Amniotic epithelial cell (primary cell): ENCODE results near the gene TAF4B.
A peak's percentile ranks its signal among the peaks of the same experiment; 100 is the strongest.
"Not testable (repeated sequence)": the region's sequence is repeated elsewhere in the genome, so short reads cannot be mapped to it uniquely, and the experiment has no call there.

Experiments
- DNase-seq: peaks from one replicate; pipeline ENCODE4 v3.0.0-alpha.2; 2010; ENCODE audit warnings: low read depth

Gene TAF4B

DNA sequence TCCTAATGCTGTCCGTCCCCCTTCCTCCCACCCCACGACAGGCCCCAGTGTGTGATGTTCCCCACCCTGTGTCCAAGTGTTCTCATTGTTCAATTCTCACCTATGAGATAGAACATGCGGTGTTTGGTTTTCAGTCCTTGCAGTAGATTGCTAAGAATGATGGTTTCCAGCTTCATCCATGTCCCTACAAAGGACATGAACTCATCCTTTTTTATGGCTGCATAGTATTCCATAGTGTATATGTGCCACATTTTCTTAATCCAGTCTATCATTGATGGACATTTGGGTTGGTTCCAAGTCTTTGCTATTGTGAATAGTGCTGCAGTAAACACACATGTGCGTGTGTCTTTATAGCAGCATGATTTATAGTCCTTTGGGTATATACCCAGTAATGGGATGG, 12.5 kb downstream of the TAF4B start:
- DNase-seq, result not testable (repeated sequence)

GRCh38 chr18:26242392-26242791, 16.1 kb downstream of the TAF4B start:
- not testable (repeated sequence) for DNase-seq

DNA sequence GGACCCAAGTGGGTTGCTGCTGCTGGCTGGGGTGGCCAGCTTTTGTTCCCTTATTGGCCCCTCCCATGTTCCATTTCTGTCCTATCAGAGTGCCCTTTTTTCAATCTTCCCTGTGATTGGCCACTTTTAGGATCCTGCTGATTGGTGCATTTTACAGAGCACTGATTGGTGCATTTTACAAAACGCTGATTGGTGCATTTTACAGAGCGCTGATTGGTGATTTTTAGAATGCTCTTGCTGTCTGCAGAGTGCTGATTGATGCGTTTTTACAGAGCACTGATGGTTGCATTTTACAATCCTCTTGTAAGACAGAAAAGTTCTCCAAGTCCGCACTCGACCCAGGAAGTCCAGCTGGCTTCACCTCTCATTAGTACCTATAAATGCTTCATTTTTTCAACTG, 19.2 kb downstream of the TAF4B start:
- DNase-seq, result not testable (repeated sequence)

- no peak for DNase-seq
Observed at GRCh38 chr18:26252411-26252810, 26.2 kb downstream of the TAF4B start.

GRCh38 chr18:26254808-26255207, 28.6 kb downstream of the TAF4B start:
- DNase-seq, result peak; percentile 2

- no peak for DNase-seq
Observed at GRCh38 chr18:26255695-26256622, 29.7 kb downstream of the TAF4B start.

DNA sequence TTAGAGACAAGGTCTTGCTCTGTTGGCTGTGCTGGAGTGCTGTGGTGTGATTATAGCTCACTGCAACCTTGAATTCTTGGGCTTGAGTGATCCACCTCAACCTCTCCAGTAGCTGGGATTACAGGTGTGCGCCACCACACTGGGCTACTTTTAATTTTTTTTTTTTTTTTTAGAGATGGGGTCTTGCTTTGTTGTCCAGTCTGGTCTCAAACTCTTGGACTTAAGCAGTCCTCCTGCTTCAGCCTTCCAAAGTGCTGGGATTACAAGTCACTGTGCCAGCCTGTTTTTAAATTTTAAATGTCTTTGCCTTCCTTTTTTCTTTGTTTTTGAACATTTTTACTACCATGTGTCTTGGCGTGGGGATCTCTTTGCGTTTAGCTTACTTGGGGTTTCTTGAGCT, 32.5 kb downstream of the TAF4B start:
- DNase-seq, result no peak

GRCh38 chr18:26259416-26259815, 33.2 kb downstream of the TAF4B start:
- DNase-seq, result not testable (repeated sequence)

- DNase-seq, result no peak
Observed at GRCh38 chr18:26262156-26262555, 35.9 kb downstream of the TAF4B start.

DNA sequence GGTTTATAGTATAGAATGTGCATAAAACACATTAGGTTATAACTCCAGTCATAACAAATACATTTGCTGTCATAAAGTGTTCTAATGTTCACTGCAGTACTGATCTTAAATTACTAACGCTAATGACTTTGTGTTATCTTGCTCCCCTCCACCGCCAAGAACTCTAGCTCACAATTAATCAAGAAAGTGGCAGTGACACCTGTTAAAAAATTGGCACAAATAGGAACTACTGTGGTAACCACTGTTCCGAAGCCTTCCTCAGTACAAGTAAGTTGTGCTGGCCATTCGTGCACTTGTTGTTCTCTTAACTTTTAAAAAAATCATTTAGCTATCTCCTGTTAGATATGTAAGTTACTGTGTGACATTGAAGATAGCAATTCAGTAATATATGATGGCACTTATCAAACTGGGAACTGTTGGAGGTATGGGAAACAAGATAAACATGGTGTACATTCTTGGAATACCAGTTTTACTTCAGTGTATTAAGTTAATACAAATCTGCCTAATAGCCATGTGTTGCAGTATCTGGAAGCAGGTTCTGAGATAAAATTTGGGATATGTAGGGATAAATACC, 41.2 kb downstream of the TAF4B start:
- no peak for DNase-seq

DNA sequence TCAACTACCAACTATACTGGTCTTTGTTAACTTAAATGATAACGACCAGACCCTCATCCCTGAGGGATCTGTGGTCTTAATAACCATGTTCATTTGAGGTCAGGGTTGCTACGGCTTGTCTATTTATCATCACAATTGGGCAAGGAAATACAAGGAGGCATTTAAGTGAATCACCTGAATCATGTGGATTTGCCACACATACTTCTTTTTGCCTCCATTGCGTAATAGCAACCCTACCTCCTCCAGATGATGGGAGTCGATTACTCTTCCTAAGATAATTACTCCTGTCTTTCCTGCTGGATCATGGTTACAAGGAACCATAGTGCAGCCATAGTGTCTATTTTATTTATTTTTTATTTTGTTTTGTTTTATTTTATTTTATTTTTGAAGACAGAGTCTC, 42.2 kb downstream of the TAF4B start:
- peak; percentile 69 for DNase-seq

- DNase-seq, result no peak
Observed at GRCh38 chr18:26271917-26272549, 45.8 kb downstream of the TAF4B start.

DNA sequence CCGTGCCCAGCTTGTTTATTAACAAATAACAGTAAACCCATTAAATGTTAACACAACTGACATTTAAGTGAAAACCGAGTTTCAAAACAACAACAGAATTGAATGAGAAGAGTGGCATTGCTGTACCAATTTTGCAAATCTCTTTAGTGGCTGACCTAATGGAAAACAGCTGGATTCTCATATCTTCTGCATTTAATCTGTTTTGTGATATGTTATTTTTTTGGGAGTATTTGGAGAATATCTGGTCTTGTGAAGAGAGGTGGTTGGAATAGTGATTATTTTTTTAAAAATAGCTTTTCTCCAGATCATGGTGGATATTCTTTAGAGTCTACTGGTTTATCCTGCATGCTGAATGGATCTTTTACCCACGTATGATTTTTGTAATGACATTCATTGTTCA, 51.1 kb downstream of the TAF4B start:
- no peak for DNase-seq

GRCh38 chr18:26279428-26279827, 53.2 kb downstream of the TAF4B start:
- no peak for DNase-seq

- no peak for DNase-seq
Observed at GRCh38 chr18:26286008-26286407, 59.8 kb downstream of the TAF4B start.

- DNase-seq, result no peak
Observed at GRCh38 chr18:26287644-26288043, 61.4 kb downstream of the TAF4B start.

DNA sequence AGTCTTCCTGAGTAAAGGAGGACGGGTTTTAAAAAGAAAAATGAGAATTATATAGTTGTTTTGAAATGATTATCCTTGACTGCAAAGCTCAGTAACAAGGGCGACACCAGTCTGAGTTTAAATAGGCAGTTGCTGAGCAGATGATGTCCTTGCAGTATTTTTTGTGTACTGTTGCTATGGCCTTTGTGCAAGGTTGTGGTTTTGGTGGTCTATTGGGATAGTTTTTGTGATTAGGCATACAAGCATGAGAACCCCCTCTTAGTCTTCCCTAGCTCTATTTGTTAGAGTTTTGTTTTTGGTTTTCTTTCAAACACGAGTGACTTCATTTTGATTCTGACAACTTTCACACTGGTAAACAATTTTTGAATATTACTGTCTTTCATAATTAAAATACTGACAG, 64.1 kb downstream of the TAF4B start:
- DNase-seq, result no peak

DNA sequence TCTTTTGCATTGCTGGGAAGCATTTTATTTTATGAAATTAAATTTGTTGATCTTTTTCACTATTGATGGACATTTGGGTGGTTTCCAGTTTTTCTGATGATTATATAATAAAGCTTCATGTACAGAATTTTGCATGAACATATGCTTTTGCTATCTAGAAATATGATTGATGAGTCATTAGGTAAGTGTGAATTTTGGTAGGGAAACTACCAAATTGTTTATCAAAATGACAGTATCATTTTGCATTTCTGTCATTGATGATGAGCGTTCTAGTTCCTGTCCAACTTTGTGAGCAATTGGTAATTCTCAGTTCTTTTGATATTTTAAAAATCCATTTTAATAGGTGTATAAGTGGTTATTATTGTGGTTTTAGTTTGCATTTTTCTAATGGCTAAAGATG, 67.7 kb downstream of the TAF4B start:
- no peak for DNase-seq

GRCh38 chr18:26298107-26298506, 71.9 kb downstream of the TAF4B start:
- no peak for DNase-seq

GRCh38 chr18:26301681-26302080, 75.4 kb downstream of the TAF4B start:
- peak; percentile 65 for DNase-seq

- DNase-seq, result not testable (repeated sequence)
Observed at GRCh38 chr18:26303222-26303621, 77.0 kb downstream of the TAF4B start.

DNA sequence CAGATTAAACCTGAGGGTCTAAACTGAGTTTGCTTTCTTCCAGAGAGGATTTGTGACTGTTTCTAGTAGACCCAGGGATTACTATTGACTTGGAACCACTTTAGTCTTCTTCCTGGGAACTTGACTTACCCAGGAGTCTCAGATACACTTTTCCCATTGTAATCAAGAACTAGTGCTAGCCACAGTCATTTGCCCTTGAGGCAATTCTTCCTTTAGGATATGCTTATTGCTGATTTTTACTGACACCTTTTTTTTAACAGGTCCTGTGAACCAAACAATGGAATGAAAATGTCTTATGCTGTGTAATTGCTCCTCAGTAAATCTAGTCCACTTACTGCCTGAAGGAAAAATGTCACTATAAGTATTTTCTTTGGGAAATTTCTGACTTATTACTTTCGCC, 78.3 kb downstream of the TAF4B start:
- DNase-seq, result no peak

GRCh38 chr18:26307161-26307773, 81.0 kb downstream of the TAF4B start:
- DNase-seq, result peak; percentile 60
